CD4-positive, alpha-beta T cell treated with Interleukin-4 for 1 hour (primary cell): ENCODE data around the gene IRF1.

Experiments used
- DNase-seq, 2 donors: peaks; one replicate each; pipeline ENCODE4 v3.0.0-alpha.2; 2020 to 2022

Gene IRF1

GRCh38 chr5:132435886-132436285, 54.7 kb downstream of the IRF1 start:
- no peak for DNase-seq

GRCh38 chr5:132435447-132435846, 55.1 kb downstream of the IRF1 start:
- DNase-seq, result no peak

- DNase-seq, result no peak
Observed at GRCh38 chr5:132434416-132435286, 55.9 kb downstream of the IRF1 start.

- DNase-seq, result no peak
Observed at GRCh38 chr5:132433141-132433540, 57.4 kb downstream of the IRF1 start.

- DNase-seq, result no peak
Observed at GRCh38 chr5:132431632-132432031, 58.9 kb downstream of the IRF1 start.
